Stimulated activated naive CD8-positive, alpha-beta T cell treated with anti-CD3 and anti-CD28 coated beads, Interleukin-15, amount 100 ng/mL, for 72 hours (primary cell): ENCODE results near the gene MACROD2.

Experiments
- ATAC-seq: fragments of 150-1000 bp; cut with Tn5 transposase; 2 replicates; pipeline ENCODE4 v1.10.0; 2021; ENCODE audit warnings: mild to moderate bottlenecking, moderate library complexity
- DNase-seq, 2 donors: peaks; one replicate each; pipeline ENCODE4 v3.0.0; 2021 to 2022
- H3K27ac Mint-ChIP-seq, 2 donors: one replicate each; pipeline ENCODE4 v1.8.0; 2022; ENCODE audit warnings: mild to moderate bottlenecking in 2 of 2, mixed read lengths in 2 of 2, moderate library complexity in 2 of 2
- H3K27me3 Mint-ChIP-seq: one replicate; pipeline ENCODE4 v1.8.0; 2022; ENCODE audit warnings: mixed read lengths
- H3K4me1 Mint-ChIP-seq: one replicate; pipeline ENCODE4 v1.8.0; 2022; ENCODE audit warnings: mild to moderate bottlenecking, mixed read lengths
- H3K4me3 Mint-ChIP-seq, 2 donors: one replicate each; pipeline ENCODE4 v1.8.0; 2022; ENCODE audit warnings: mild to moderate bottlenecking in 2 of 2, mixed read lengths in 2 of 2, moderate library complexity in 1 of 2
- H3K9me3 Mint-ChIP-seq, 2 donors: one replicate each; pipeline ENCODE4 v1.8.0; 2022; ENCODE audit warnings: mixed read lengths in 2 of 2

The MACROD2 gene

DNA sequence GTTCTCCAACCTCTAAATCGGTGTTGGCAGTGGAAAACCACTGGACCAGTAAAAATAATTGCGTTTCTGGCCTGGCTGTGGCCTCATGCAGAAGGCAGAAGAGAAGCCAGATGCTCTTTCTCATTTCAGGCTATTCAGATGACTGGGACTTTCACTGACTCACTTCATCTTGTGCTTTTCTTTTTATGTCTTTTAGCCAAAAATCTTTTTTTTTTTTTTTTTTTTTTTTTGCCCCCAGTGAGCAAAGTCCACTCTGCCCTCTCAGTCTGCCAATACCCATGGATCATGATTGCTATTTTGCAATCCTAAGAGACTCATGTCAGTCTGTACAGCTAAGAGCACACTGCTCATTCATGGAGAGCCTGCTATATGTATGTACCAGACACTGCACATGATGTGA, 1615.5 kb downstream of the MACROD2 start:
- no peaks in the 10 kb centered on the region for H3K27me3 Mint-ChIP-seq
- peaks cover 7 to 20% of the 10 kb centered on the region in 2 donors for H3K9me3 Mint-ChIP-seq
- H3K4me3 Mint-ChIP-seq: no peak overlapping the region
- ATAC-seq (no peak), DNase-seq (no peak)
- no peaks in the 10 kb centered on the region for H3K4me1 Mint-ChIP-seq
- H3K27ac Mint-ChIP-seq: no peak overlapping the region

DNA sequence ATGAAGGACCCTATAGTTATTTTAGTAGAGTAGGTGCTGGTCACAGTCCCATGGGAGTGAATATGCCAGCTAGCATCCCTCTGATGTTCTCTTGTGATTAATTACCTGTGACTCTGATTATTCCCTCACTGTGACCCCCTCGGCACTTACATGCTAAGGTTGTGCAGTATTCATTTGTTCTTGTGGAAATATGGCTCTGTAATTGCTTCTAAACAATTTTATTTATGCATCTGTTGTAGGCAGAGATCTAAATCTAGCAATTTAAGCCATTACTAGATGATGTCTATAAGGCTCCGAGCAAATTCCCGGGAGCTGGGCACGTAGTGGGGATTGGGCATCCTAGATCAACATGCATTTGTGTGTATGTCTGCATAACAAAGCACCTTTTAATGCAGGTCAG, 1616.2 kb downstream of the MACROD2 start:
- ATAC-seq (no peak), DNase-seq (no peak)
- Mint-ChIP-seq H3K27me3 (no peaks in the 10 kb centered on the region), H3K9me3 (peaks cover 4 to 13% of the 10 kb centered on the region in 2 donors), H3K4me1 (no peaks in the 10 kb centered on the region), H3K27ac (no peak overlapping the region), H3K4me3 (no peak overlapping the region)

DNA sequence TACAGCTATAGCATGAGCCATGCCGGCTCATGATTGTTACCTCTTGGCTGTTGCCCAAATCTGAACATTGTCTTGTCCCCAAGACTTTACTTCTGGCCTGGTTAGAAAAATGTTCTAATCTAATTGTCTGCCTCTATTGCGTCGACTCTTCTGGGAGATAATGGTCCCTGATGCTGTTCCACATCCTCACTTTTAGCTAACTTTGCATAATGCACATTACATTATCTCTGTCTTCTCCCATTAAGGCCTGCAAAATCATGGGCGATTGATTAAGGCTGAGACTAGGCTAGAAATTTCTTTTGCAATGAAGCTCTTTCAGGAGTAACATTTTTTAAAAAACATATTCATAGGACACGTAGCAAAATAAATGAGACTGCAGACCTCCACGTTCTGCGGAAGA, 1616.9 kb downstream of the MACROD2 start:
- no peaks in the 10 kb centered on the region for H3K4me1 Mint-ChIP-seq
- H3K27me3 Mint-ChIP-seq: no peaks in the 10 kb centered on the region
- H3K4me3 Mint-ChIP-seq: no peak overlapping the region
- ATAC-seq: no peak
- DNase-seq: no peak
- no peak overlapping the region for H3K27ac Mint-ChIP-seq
- H3K9me3 Mint-ChIP-seq: peaks cover 9 to 13% of the 10 kb centered on the region in 2 donors

DNA sequence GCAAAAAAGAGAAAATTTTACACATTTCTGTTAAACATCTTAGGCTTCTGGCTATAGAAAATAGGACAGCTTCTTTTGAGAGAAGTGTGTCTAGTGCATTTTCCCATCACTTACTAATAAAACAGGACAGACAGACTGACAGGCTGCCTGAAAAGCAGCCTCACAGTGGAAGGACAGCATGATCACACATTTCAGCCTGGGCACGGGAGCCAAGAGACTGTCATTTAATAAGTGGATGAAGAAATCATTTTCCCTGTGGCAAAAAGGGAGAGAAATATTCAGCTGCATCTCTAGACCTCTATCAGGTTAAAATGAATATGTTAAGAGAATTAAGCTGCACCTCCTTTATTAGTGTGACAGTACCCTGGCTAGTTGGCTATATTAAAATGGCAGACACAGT, 1617.5 kb downstream of the MACROD2 start:
- H3K4me3 Mint-ChIP-seq: no peak overlapping the region
- H3K27me3 Mint-ChIP-seq: no peaks in the 10 kb centered on the region
- peaks cover 9 to 13% of the 10 kb centered on the region in 2 donors for H3K9me3 Mint-ChIP-seq
- H3K4me1 Mint-ChIP-seq: no peaks in the 10 kb centered on the region
- DNase-seq (no peak), ATAC-seq (no peak)
- no peak overlapping the region for H3K27ac Mint-ChIP-seq

DNA sequence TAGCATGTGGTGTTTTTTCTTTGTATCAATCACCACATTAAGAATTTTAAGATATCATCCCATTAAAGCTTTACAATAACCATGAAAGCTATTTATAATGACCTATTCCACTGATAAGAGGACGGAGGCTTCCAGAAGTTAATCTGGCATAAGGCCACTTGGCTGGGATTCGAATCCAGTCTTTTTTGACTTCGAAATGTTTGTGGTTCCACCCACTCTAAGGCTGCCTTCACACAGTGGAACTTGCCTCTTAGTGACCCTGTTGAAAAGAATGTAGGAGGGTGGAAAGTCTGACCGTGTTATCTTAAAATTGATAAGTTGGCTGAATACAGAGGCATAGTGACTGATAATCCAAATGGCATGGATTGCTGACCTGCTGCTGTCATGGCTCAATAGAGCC, 1618.2 kb downstream of the MACROD2 start:
- Mint-ChIP-seq H3K27me3 (no peaks in the 10 kb centered on the region), H3K9me3 (peaks cover 9 to 13% of the 10 kb centered on the region in 2 donors), H3K4me1 (no peaks in the 10 kb centered on the region), H3K27ac (no peak overlapping the region), H3K4me3 (no peak overlapping the region)
- DNase-seq: no peak
- no peak for ATAC-seq

DNA sequence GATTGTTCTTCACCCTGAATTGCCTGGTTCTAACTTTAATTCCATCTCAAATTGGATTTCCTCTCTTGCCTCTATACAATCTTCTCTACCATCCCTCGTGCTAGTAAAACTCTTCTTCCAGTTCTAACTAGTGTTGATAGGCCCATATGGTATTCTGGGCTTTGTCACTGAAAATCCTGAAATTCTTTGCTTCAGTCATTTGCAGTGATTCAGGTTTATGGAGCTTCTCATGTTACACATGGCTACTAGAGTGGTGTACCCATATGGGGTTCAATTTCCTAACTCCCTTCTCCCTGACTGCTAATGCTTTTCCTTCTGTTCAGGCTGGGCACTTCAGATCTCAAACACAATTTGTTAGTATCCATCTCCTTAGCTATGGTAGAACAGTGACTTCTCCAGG, 1621.3 kb downstream of the MACROD2 start:
- H3K9me3 Mint-ChIP-seq: peaks cover 5 to 11% of the 10 kb centered on the region in 2 donors
- H3K27ac Mint-ChIP-seq: no peak overlapping the region
- H3K4me3 Mint-ChIP-seq: no peak overlapping the region
- ATAC-seq: no peak
- DNase-seq: no peak
- no peaks in the 10 kb centered on the region for H3K4me1 Mint-ChIP-seq
- H3K27me3 Mint-ChIP-seq: no peaks in the 10 kb centered on the region

DNA sequence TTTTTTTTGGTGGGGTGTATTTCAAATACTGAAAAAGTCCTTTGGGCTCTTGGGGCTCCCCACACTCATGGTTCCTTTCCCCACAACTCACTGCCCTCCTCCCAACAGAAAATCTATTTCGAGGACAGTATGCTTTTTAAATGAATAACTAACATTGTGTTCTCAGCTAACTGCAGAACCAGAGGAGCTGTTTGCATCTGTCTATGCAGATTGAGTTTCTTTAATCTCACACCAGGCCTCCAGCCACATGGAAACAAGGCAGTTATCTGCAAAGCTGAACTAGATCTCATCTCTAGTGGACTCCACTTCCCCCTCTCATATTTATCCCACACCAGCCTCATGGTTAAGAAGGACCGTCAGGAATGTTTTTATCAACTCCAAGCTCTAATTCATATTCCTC, 1622.8 kb downstream of the MACROD2 start:
- no peaks in the 10 kb centered on the region for H3K4me1 Mint-ChIP-seq
- DNase-seq (no peak), ATAC-seq (no peak)
- no peak overlapping the region for H3K4me3 Mint-ChIP-seq
- peaks cover 5 to 15% of the 10 kb centered on the region in 2 donors for H3K9me3 Mint-ChIP-seq
- H3K27me3 Mint-ChIP-seq: no peaks in the 10 kb centered on the region
- H3K27ac Mint-ChIP-seq: no peak overlapping the region

DNA sequence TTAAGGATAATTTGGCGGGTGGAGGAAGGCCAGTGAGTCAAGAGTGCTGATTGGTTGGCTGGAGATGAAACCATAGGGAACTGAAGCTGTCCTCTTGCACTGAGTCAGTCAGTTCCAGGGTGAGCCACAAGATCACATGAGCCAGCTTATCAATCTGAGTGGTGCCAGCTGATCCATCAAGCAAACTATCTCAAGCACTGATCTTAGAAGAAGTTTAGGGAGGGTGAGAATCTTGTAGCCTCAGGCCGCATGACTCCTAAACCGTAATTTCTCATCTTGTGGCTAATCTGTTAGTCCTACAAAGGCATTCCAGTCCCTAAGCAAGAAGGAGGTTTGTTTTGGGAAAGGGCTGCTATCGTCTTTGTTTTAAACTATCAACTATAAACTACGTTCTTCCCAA, 1623.6 kb downstream of the MACROD2 start:
- Mint-ChIP-seq H3K27me3 (no peaks in the 10 kb centered on the region), H3K27ac (no peak overlapping the region), H3K4me1 (no peaks in the 10 kb centered on the region), H3K4me3 (no peak overlapping the region), H3K9me3 (peaks cover 5 to 15% of the 10 kb centered on the region in 2 donors)
- DNase-seq (no peak), ATAC-seq (no peak)

DNA sequence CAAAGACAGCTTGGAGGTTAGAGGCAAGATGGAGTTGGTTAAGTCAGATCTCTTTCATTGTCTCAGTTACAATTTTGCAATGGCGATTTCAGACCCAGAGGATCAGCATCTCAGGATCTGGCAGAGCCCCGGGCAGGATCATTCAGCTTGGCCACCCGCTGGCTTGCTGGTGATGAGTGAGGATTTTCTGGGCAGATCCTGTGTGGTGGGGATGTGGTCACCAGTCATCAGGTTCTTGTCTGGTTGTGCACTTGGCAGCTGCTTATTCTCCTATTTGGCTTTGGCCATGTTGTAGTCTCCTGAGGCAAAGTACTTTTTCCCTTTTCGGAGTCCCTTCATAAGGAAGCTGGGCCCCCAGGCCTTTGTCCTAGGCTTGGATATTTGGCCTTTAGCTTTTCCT, 1624.0 kb downstream of the MACROD2 start:
- Mint-ChIP-seq H3K9me3 (peaks cover 5 to 15% of the 10 kb centered on the region in 2 donors), H3K4me1 (no peaks in the 10 kb centered on the region), H3K27ac (no peak overlapping the region), H3K27me3 (no peaks in the 10 kb centered on the region), H3K4me3 (no peak overlapping the region)
- no peak for ATAC-seq
- DNase-seq: no peak

DNA sequence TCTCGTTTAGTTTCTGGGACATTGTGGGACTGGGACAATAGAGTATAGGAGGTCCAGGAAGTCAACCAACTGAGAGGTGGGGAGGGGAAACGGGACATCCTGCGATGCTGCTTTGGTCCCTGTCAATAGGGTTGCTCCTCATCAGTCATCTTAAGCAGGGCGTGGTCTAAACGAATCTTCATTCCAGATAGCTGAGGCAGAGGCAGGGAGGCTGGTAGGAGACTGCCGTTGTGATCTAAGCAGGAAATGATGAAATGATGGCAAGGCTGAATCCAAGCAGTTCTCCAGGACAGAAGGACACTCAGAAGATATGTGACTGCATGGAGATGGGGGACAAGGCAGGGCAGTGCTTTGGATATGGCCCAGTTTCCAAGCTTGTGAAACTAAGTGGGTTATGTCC, 1624.5 kb downstream of the MACROD2 start:
- no peak for DNase-seq
- Mint-ChIP-seq H3K9me3 (peaks cover 4 to 15% of the 10 kb centered on the region in 2 donors), H3K4me1 (no peaks in the 10 kb centered on the region), H3K4me3 (no peak overlapping the region), H3K27me3 (no peaks in the 10 kb centered on the region), H3K27ac (peak overlapping the region in 1 of 2 donors; percentile 7)
- no peak for ATAC-seq

DNA sequence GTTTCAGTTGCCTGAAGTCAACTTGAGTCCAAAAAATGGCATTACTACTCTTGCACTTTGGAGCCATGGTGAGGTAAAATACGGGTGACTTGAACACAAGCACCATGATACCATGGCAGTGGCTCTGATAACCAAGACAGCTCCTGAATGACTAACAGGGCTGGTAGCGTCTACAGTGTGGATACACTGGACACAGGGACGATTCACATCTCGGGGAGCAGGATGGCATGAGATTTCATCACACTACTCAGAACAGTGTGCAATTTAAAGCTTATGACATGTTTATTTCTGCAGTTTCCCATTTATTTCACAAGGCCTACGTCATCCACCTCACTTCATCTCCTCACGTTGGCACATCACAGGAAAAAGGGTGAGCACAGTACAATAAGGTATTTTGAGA, 1627.1 kb downstream of the MACROD2 start:
- ATAC-seq: no peak
- no peak overlapping the region for H3K27ac Mint-ChIP-seq
- no peaks in the 10 kb centered on the region for H3K27me3 Mint-ChIP-seq

DNA sequence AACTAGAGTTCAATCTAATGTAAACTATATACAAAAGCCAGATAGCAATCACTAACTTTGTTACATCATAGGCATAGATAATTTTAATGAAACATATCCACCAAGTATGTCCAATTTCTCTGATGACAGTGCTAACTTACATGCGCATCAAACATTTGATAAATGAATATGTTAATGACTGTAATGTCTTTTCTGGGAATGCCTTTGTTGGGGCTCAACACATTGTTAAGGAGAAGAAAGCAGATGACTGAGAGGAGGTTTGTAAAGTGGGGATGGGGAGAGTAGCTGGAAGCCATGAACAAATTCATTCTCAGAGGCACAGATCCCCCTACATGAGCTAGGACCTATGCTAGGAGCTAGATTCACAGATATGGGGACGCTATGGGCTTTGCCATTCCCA, 1627.9 kb downstream of the MACROD2 start:
- H3K9me3 Mint-ChIP-seq: peaks cover 5 to 14% of the 10 kb centered on the region in 2 donors
- H3K4me1 Mint-ChIP-seq: no peaks in the 10 kb centered on the region
- ATAC-seq (no peak), DNase-seq (no peak)
- no peak overlapping the region for H3K4me3 Mint-ChIP-seq
- H3K27me3 Mint-ChIP-seq: no peaks in the 10 kb centered on the region
- H3K27ac Mint-ChIP-seq: no peak overlapping the region

More for the DNA sequence above, 1627.1 kb downstream of the MACROD2 start:
- H3K4me3 Mint-ChIP-seq: no peak overlapping the region
- peaks cover 5 to 14% of the 10 kb centered on the region in 2 donors for H3K9me3 Mint-ChIP-seq
- H3K4me1 Mint-ChIP-seq: no peaks in the 10 kb centered on the region
- DNase-seq: no peak

DNA sequence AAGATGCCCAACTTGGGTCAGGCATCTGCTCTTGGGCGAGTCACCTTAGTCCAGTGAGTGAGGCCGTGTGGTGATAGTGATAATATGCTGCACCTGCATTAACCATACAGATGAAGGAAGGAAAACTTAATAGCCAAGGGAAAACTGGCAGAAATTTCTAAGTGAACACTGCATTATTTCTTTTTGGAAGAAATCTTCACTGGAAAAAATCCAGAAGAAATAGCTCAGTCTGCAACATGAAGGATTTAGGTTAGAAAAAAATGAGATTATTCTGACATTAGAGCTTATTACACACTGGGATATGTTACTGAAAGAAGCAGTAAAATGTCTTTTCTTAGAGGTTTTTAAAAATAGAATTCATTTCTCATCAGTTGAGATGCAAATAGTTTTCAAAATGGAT, 1630.7 kb downstream of the MACROD2 start:
- DNase-seq (no peak), ATAC-seq (no peak)
- no peak overlapping the region for H3K27ac Mint-ChIP-seq
- no peaks in the 10 kb centered on the region for H3K27me3 Mint-ChIP-seq
- H3K4me1 Mint-ChIP-seq: no peaks in the 10 kb centered on the region
- no peak overlapping the region for H3K4me3 Mint-ChIP-seq
- peaks cover 5 to 14% of the 10 kb centered on the region in 2 donors for H3K9me3 Mint-ChIP-seq

DNA sequence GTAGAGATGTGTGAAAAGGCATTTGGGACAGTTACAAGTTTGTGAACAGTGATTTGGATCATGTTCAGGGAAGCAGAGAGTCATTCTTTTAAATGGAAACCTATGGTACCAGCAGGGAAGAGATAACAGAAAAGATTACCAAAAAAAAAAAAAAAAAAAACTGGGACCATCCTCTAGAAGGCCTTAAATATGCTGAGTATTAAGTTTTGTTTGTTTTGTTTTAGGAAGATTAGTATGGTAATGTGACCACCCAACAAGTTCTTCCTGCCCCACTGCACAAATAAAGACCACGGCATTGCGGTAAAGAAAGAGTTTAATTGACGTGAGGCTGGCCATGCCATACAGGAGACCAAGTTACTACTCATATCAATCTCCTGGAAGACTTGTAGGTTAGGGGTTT, 1631.8 kb downstream of the MACROD2 start:
- DNase-seq: no peak
- ATAC-seq: no peak
- no peak overlapping the region for H3K4me3 Mint-ChIP-seq
- peaks cover 5 to 9% of the 10 kb centered on the region in 2 donors for H3K9me3 Mint-ChIP-seq
- H3K27ac Mint-ChIP-seq: no peak overlapping the region
- no peaks in the 10 kb centered on the region for H3K4me1 Mint-ChIP-seq
- H3K27me3 Mint-ChIP-seq: no peaks in the 10 kb centered on the region

DNA sequence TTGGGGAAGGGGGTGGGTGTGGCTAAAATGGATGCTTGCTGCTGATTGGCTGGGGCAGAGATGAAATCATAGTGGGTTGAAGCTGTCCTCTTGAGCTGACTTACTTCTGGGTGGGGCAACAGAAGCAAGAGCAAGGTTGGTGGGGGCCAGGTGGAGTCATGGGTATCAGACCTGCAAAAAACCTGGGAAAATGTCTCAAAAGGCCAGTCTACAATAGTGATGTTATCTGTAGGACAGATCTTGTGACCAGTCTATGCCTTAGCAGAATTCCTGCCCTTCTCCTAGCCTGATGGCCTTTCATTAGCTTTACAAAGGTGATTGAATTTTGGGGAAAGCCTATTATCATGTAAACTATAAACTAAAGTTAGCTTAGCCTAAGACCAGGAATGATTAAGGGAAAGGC, 1632.2 kb downstream of the MACROD2 start:
- Mint-ChIP-seq H3K4me1 (no peaks in the 10 kb centered on the region), H3K4me3 (no peak overlapping the region), H3K27me3 (no peaks in the 10 kb centered on the region), H3K27ac (no peak overlapping the region), H3K9me3 (peaks cover 5 to 9% of the 10 kb centered on the region in 2 donors)
- ATAC-seq (no peak), DNase-seq (no peak)

DNA sequence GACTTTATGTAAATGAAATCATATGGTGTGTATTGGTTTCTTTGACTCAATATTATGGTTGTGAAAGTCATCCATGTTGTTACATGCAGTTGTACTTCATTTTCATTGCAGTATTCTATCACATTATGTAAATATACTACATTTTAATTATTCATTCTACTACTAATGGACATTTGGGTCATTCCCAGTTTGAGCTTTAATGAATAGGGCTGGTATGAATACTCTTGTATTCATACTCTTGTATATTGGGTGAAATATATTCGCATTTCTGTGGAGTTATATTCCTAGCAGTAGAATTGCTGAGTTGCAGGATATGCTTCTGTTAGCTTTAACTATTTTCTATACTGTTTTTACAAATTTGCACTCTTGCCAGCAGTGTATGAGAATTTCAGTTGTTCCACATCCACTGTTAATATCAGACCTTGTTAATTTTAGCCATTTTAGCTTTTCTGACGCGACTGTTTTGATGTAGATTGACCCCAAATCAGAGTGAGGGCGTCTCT, 1633.6 kb downstream of the MACROD2 start:
- Mint-ChIP-seq H3K4me1 (no peaks in the 10 kb centered on the region), H3K4me3 (no peak overlapping the region), H3K9me3 (peaks cover 5 to 9% of the 10 kb centered on the region in 2 donors), H3K27ac (no peak overlapping the region), H3K27me3 (no peaks in the 10 kb centered on the region)
- ATAC-seq (no peak), DNase-seq (no peak)

DNA sequence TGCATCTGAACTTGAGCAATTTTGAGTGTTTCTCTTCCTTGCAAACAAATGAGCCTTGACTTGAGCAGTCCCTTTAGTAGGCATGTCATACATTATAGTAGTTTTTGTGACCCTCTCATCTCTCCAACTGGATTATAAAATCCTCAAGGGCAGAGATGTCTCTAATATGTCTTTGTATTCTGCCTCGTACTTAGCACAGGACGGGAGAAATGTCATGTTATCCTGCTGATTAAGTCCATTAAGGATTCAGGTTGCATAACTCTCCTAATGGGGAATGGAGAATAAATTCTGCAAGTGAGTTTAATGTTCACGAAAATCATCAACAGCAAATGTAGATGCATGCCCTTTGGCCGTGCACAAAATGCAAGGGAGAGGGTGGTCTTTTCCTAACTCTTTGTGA, 1635.0 kb downstream of the MACROD2 start:
- H3K27me3 Mint-ChIP-seq: no peaks in the 10 kb centered on the region
- H3K9me3 Mint-ChIP-seq: peaks cover 5 to 9% of the 10 kb centered on the region in 2 donors

More for the DNA sequence above, 1635.0 kb downstream of the MACROD2 start:
- Mint-ChIP-seq H3K4me3 (no peak overlapping the region), H3K4me1 (no peaks in the 10 kb centered on the region), H3K27ac (no peak overlapping the region)
- ATAC-seq: no peak
- DNase-seq: no peak
